PC-3 (cell line): Measurements from ENCODE around the gene CCSER1. TPM values are rescaled to one million over a fixed set of nuclear protein-coding genes. Genes with fewer than 3 reads are reported as not detected.
"Not testable (repeated sequence)": the region's sequence is repeated elsewhere in the genome, so short reads cannot be mapped to it uniquely, and the experiment has no call there.

Experiments used
- ATAC-seq: fragments of 200-7000 bp; cut with Tn5 transposase; 2 replicates; pipeline ENCODE4 v1.9.1; 2020; ENCODE audit warnings: mild to moderate bottlenecking, moderate library complexity
- BruUV-seq: library from RNA; stranded (reverse); fragments of 400-500 nt; replicated peaks from 2 replicates; lab custom pipeline; 2021; lab: Mats Ljungman, UMichigan
- CTCF ChIA-PET: fragments of 300-600 bp; sonication (Branson Sonifier 250); formaldehyde crosslinking; loops from one replicate; lab custom pipeline; 2022; ENCODE audit warnings: antibody characterized with exemption; lab: Charles Lee
- POLR2A ChIA-PET: fragments of 300-600 bp; sonication (Branson Sonifier 250); formaldehyde crosslinking; loops from one replicate; lab custom pipeline; 2022; ENCODE audit warnings: antibody characterized with exemption; ENCODE audit not compliant: unreplicated experiment; lab: Charles Lee
- DNase-seq: peaks from one replicate; pipeline ENCODE4 v3.0.0-alpha.2; 2015
- H2AFZ ChIP-seq: fragments of 300-600 bp; sonication (generic); 2 replicates; pipeline ENCODE4 v1.6.0; 2016; ENCODE audit warnings: antibody characterized with exemption, low read length
- H3F3A ChIP-seq: fragments of 300-600 bp; sonication (generic); one replicate; pipeline ENCODE4 v1.6.0; 2017; ENCODE audit warnings: antibody characterized with exemption, low read length, control low read depth, mild to moderate bottlenecking; ENCODE audit not compliant: unreplicated experiment
- H3K27ac ChIP-seq: fragments of 300-600 bp; sonication (generic); 2 replicates; pipeline ENCODE4 v1.5.1; 2016; ENCODE audit warnings: mild to moderate bottlenecking, low read length
- H3K27me3 ChIP-seq: fragments of 300-600 bp; sonication (generic); 2 replicates; pipeline ENCODE4 v1.6.1; 2016; ENCODE audit warnings: low read length, mixed read lengths
- H3K36me3 ChIP-seq: fragments of 300-600 bp; sonication (generic); 2 replicates; pipeline ENCODE4 v1.6.1; 2016; ENCODE audit warnings: low read depth, mixed run types, low read length, mixed read lengths
- H3K4me1 ChIP-seq: fragments of 300-600 bp; sonication (generic); 2 replicates; pipeline ENCODE4 v1.5.1; 2016; ENCODE audit warnings: low read length; ENCODE audit not compliant: insufficient read depth
- H3K4me2 ChIP-seq: fragments of 300-600 bp; sonication (generic); 2 replicates; pipeline ENCODE4 v1.6.0; 2016; ENCODE audit warnings: low read length
- H3K4me3 ChIP-seq: fragments of 300-600 bp; sonication (generic); 2 replicates; pipeline ENCODE4 v1.5.1; 2016; ENCODE audit warnings: mild to moderate bottlenecking, low read length, mixed read lengths
- H3K79me2 ChIP-seq: fragments of 300-600 bp; sonication (generic); 2 replicates; pipeline ENCODE4 v1.6.1; 2017; ENCODE audit warnings: low read length, mixed read lengths
- H3K9ac ChIP-seq: fragments of 300-600 bp; sonication (generic); 2 replicates; pipeline ENCODE4 v1.6.0; 2016; ENCODE audit warnings: mild to moderate bottlenecking, low read length
- H3K9me2 ChIP-seq: fragments of 300-600 bp; sonication (generic); replicated peaks from 2 replicates; pipeline ENCODE4 v1.6.1; 2016; ENCODE audit warnings: mixed run types, low read length, mixed read lengths
- H3K9me3 ChIP-seq: fragments of 300-600 bp; sonication (generic); 2 replicates; pipeline ENCODE4 v1.6.1; 2016; ENCODE audit warnings: low read length, mixed read lengths
- H4K20me1 ChIP-seq: fragments of 300-600 bp; sonication (generic); 2 replicates; pipeline ENCODE4 v1.6.1; 2016; ENCODE audit warnings: low read length, mixed read lengths
- EZH2 ChIP-seq: fragments of 300-600 bp; sonication (generic); IDR thresholded peaks from one replicate; pipeline ENCODE4 v1.6.1; 2017; ENCODE audit warnings: antibody characterized with exemption, mild to moderate bottlenecking, low read length; ENCODE audit not compliant: unreplicated experiment
- EZH2phosphoT487 ChIP-seq: fragments of 300-600 bp; sonication (generic); IDR thresholded peaks from 2 replicates; pipeline ENCODE4 v1.6.1; 2018; ENCODE audit warnings: mild to moderate bottlenecking, antibody characterized with exemption, low read length, borderline replicate concordance
- intact Hi-C: fragments of 100-400 bp; cut with micrococcal nuclease; formaldehyde crosslinking; loops from 2 replicates; pipeline ENCODE4 v1.9.0; 2023
- total RNA-seq: library from RNA; depleted of rRNA; stranded (reverse); fragments of >200 nt; gene quantifications from 2 replicates; pipeline ENCODE4 v1.2.3, GENCODE V29; 2014
- TF ChIP-seq, protein P1 (sequence below): fragments of 300-600 bp; sonication (generic); conservative IDR thresholded peaks from 2 replicates; pipeline ENCODE4 v1.5.1; 2017; ENCODE audit warnings: antibody characterized with exemption, low read depth, mild to moderate bottlenecking, low read length

The CCSER1 gene
- total RNA-seq, 1 experiment from 2014 or later = 6.0 TPM

DNA sequence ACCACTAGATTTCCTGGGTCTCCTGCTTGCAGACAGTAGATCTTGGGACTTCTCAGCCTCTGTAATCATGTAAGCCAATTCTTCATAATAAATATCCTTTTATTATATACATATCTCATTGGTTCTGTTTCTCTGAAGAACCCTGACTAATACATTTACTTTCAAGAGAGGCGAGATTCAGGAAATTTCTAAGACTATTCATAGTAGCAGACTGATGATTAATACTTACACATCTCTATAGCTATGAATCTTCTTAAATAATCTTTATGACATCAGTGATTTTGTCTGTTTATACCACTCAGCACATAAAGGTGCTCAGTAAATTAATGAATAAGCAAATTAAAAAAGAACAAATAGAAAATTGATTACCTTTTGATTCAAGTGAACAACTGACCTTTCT lies 1494.3 kb downstream of the CCSER1 start:
- H3K4me1 ChIP-seq = no peaks in the 10 kb centered on the region
- POLR2A ChIA-PET = no interaction called here
- no peaks in the 10 kb centered on the region for H4K20me1 ChIP-seq
- CTCF ChIA-PET = no interaction called here
- BruUV-seq = no TSS peak
- H3F3A ChIP-seq = no peaks in the 10 kb centered on the region
- ATAC-seq (peak; percentile 60), DNase-seq (peak; percentile 36)
- H3K9me2 ChIP-seq = no peaks in the 10 kb centered on the region
- no peak overlapping the region for H2AFZ ChIP-seq
- no peaks in the 10 kb centered on the region for H3K36me3 ChIP-seq
- intact Hi-C loops = no loop called here
- H3K27ac ChIP-seq = no peak overlapping the region
- H3K27me3 ChIP-seq = no peaks in the 10 kb centered on the region
- no peaks in the 10 kb centered on the region for H3K79me2 ChIP-seq
- H3K4me2 ChIP-seq = no peak overlapping the region
- no peak for TF ChIP-seq EZH2phosphoT487
- TF ChIP-seq EZH2 = no peak
- TF ChIP-seq, protein P1, sequence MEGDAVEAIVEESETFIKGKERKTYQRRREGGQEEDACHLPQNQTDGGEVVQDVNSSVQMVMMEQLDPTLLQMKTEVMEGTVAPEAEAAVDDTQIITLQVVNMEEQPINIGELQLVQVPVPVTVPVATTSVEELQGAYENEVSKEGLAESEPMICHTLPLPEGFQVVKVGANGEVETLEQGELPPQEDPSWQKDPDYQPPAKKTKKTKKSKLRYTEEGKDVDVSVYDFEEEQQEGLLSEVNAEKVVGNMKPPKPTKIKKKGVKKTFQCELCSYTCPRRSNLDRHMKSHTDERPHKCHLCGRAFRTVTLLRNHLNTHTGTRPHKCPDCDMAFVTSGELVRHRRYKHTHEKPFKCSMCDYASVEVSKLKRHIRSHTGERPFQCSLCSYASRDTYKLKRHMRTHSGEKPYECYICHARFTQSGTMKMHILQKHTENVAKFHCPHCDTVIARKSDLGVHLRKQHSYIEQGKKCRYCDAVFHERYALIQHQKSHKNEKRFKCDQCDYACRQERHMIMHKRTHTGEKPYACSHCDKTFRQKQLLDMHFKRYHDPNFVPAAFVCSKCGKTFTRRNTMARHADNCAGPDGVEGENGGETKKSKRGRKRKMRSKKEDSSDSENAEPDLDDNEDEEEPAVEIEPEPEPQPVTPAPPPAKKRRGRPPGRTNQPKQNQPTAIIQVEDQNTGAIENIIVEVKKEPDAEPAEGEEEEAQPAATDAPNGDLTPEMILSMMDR = no peak
- H3K9me3 ChIP-seq = no peaks in the 10 kb centered on the region
- H3K4me3 ChIP-seq = no peak overlapping the region
- H3K9ac ChIP-seq = no peak overlapping the region

DNA sequence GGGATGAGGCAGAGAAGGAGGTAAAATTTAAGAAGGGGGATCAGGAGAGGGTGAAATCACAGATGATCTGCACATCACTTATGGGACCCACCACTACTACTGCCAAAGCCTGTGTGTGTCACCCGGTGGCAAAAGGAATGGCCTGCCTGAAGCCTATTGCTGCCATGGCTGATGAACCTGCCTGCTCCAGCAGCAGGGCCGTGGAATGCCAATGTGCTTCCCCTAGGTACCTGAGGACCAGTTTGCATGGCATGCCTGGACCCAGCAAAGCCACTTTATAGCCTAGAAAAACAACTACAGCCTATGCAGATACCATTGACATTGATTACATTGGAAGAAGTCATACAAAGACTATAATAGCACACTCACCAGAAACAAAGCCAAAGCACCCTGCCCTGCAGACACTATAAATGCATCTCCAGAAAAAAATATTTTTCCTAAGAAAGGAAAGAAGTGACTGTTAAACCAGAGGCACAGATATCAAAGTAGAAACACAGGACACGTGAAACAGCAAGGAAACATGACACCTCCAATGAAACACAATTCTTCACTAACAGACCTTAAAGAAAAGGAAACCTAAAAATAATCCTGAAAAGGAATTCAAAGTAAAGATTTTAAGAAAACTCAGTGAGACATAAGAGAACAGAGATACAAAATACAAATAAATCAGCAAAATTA lies 1495.9 kb downstream of the CCSER1 start:
- Histone ChIP-seq H3K9me2 (no peaks in the 10 kb centered on the region), H2AFZ (no peak overlapping the region), H3K4me2 (no peak overlapping the region), H3K79me2 (no peaks in the 10 kb centered on the region), H3K36me3 (no peaks in the 10 kb centered on the region), H3K27ac (no peak overlapping the region), H3K9ac (no peak overlapping the region), H3F3A (no peaks in the 10 kb centered on the region), H3K4me1 (no peaks in the 10 kb centered on the region), H4K20me1 (no peaks in the 10 kb centered on the region), H3K27me3 (no peaks in the 10 kb centered on the region), H3K4me3 (no peak overlapping the region), H3K9me3 (no peaks in the 10 kb centered on the region)
- no TSS peak for BruUV-seq
- ATAC-seq (no peak), DNase-seq (no peak)
- ChIA-PET POLR2A (no interaction called here), CTCF (no interaction called here)
- no peak for TF ChIP-seq EZH2phosphoT487
- no peak for TF ChIP-seq EZH2
- TF ChIP-seq, protein P1 = no peak
- intact Hi-C loops = no loop called here

DNA sequence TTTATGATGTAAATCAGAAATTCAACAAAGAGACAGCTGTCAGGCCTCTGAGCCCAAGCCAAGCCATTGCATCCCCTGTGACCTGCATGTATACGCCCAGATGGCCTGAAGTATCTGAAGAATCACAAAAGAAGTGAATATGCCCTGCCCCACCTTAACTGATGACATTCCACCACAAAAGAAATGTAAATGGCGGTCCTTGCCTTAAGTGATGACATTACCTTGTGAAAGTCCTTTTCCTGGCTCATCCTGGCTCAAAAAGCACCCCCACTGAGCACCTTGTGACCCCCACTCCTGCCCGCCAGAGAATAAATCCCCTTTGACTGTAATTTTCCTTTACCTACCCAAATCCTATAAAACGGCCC lies 1496.4 kb downstream of the CCSER1 start:
- CTCF ChIA-PET, H3K9ac ChIP-seq, intact Hi-C loops, H2AFZ ChIP-seq, H3K27me3 ChIP-seq, H3K9me3 ChIP-seq, H3K4me3 ChIP-seq, H3K4me1 ChIP-seq, H3K36me3 ChIP-seq, H4K20me1 ChIP-seq, H3F3A ChIP-seq, H3K79me2 ChIP-seq, POLR2A ChIA-PET, H3K9me2 ChIP-seq, ATAC-seq, H3K27ac ChIP-seq, H3K4me2 ChIP-seq, DNase-seq, BruUV-seq: not testable (repeated sequence)
